HEK293 (cell line): ENCODE results near the gene MYLK4.

Experiments used
- CTCF ChIA-PET: fragments of 350-600 bp; formaldehyde crosslinking; extraction: SDS; loops from one replicate; lab custom pipeline; 2021; ENCODE audit warnings: antibody characterized with exemption; lab: Yijun Ruan, JAX
- POLR2A ChIA-PET: fragments of 300-600 bp; formaldehyde crosslinking; extraction: SDS; loops from one replicate; lab custom pipeline; 2020; ENCODE audit warnings: antibody characterized with exemption, inconsistent platforms; lab: Yijun Ruan, JAX
- H3K27ac ChIP-seq: fragments of 200-500 bp; sonication (Bioruptor generic); 2 replicates; pipeline ENCODE4 v1.5.1; 2014; ENCODE audit warnings: low read depth, low read length, control low read depth, inconsistent platforms; ENCODE audit errors: extremely low read depth
- H3K36me3 ChIP-seq, 2 experiments: fragments of 200-500 bp in 1 of 2; sonication (Bioruptor generic) in 1 of 2; 1 replicate in 1 of 2; 2 replicates in 1 of 2; pipeline ENCODE4 v1.5.1; 2014 to 2017; ENCODE audit warnings: inconsistent platforms in 2 of 2, low read length in 2 of 2; ENCODE audit not compliant: control insufficient read depth in 2 of 2, insufficient read depth in 1 of 2
- H3K4me1 ChIP-seq: fragments of 200-500 bp; sonication (Bioruptor generic); 2 replicates; pipeline ENCODE4 v1.5.1; 2014; ENCODE audit warnings: mild to moderate bottlenecking, low read length, inconsistent platforms; ENCODE audit not compliant: control insufficient read depth, insufficient read depth
- H3K4me3 ChIP-seq: 2 replicates; pipeline ENCODE4 v1.5.1; 2011; ENCODE audit warnings: low read depth, mild to moderate bottlenecking, control low read depth, low read length, moderate library complexity
- H3K9me3 ChIP-seq: fragments of 200-500 bp; sonication (Bioruptor generic); 2 replicates; pipeline ENCODE4 v1.5.1; 2014; ENCODE audit warnings: low read depth, low read length, inconsistent platforms; ENCODE audit not compliant: control insufficient read depth, insufficient read depth
- GLIS1 ChIP-seq: fragments of 450-650 bp; formaldehyde crosslinking; IDR thresholded peaks from 2 replicates; pipeline ENCODE4 v1.5.1; 2016; ENCODE audit warnings: missing biosample characterization, missing genetic modification characterization
- OSR2 ChIP-seq: fragments of 450-650 bp; formaldehyde crosslinking; IDR thresholded peaks from 2 replicates; pipeline ENCODE4 v1.5.1; 2016; ENCODE audit warnings: missing biosample characterization, missing genetic modification characterization
- SCRT2 ChIP-seq: fragments of 450-650 bp; formaldehyde crosslinking; IDR thresholded peaks from 2 replicates; pipeline ENCODE4 v1.5.1; 2016; ENCODE audit warnings: missing biosample characterization, missing genetic modification characterization
- SP7 ChIP-seq: fragments of 450-650 bp; formaldehyde crosslinking; IDR thresholded peaks from 2 replicates; pipeline ENCODE4 v1.5.1; 2016; ENCODE audit warnings: missing biosample characterization, missing genetic modification characterization
- TCF7L2 ChIP-seq: IDR thresholded peaks from 2 replicates; pipeline ENCODE4 v1.6.1; 2011; ENCODE audit warnings: low read depth, mild to moderate bottlenecking, inconsistent platforms, low read length, moderate library complexity, borderline replicate concordance
- ZBTB17 ChIP-seq: fragments of 450-650 bp; formaldehyde crosslinking; IDR thresholded peaks from 2 replicates; pipeline ENCODE4 v1.5.1; 2016; ENCODE audit warnings: missing biosample characterization, missing genetic modification characterization
- ZEB2 ChIP-seq: fragments of 450-650 bp; formaldehyde crosslinking; IDR thresholded peaks from 2 replicates; pipeline ENCODE4 v1.5.1; 2016; ENCODE audit warnings: missing biosample characterization, missing genetic modification characterization
- ZFP37 ChIP-seq: fragments of 450-650 bp; formaldehyde crosslinking; IDR thresholded peaks from 2 replicates; pipeline ENCODE4 v1.5.1; 2016; ENCODE audit warnings: missing biosample characterization, missing genetic modification characterization
- ZNF138 ChIP-seq: fragments of 450-650 bp; formaldehyde crosslinking; IDR thresholded peaks from 2 replicates; pipeline ENCODE4 v1.5.1; 2016; ENCODE audit warnings: missing biosample characterization, missing genetic modification characterization, borderline replicate concordance
- ZNF140 ChIP-seq: fragments of 450-650 bp; formaldehyde crosslinking; IDR thresholded peaks from 2 replicates; pipeline ENCODE4 v1.5.1; 2016; ENCODE audit warnings: missing biosample characterization, missing genetic modification characterization
- ZNF239 ChIP-seq: fragments of 450-650 bp; formaldehyde crosslinking; IDR thresholded peaks from 2 replicates; pipeline ENCODE4 v1.5.1; 2016; ENCODE audit warnings: missing biosample characterization, missing genetic modification characterization
- ZNF335 ChIP-seq: fragments of 450-650 bp; formaldehyde crosslinking; conservative IDR thresholded peaks from 2 replicates; pipeline ENCODE4 v1.5.1; 2016; ENCODE audit warnings: missing biosample characterization, missing genetic modification characterization
- ZNF341 ChIP-seq: fragments of 450-650 bp; formaldehyde crosslinking; IDR thresholded peaks from 2 replicates; pipeline ENCODE4; 2016; ENCODE audit warnings: low read depth, missing biosample characterization, missing genetic modification characterization
- ZNF473 ChIP-seq: fragments of 450-650 bp; formaldehyde crosslinking; IDR thresholded peaks from 2 replicates; pipeline ENCODE4 v1.5.1; 2017; ENCODE audit warnings: missing biosample characterization, missing genetic modification characterization
- ZNF561 ChIP-seq: fragments of 450-650 bp; IDR thresholded peaks from 2 replicates; pipeline ENCODE4 v1.5.1; 2018; ENCODE audit warnings: missing biosample characterization, missing genetic modification characterization, borderline replicate concordance
- ZNF600 ChIP-seq: fragments of 450-650 bp; formaldehyde crosslinking; IDR thresholded peaks from 2 replicates; pipeline ENCODE4 v1.5.1; 2016; ENCODE audit warnings: missing biosample characterization, missing genetic modification characterization
- ZNF623 ChIP-seq: fragments of 450-650 bp; formaldehyde crosslinking; IDR thresholded peaks from 2 replicates; pipeline ENCODE4 v1.5.1; 2016; ENCODE audit warnings: missing biosample characterization, missing genetic modification characterization
- ZNF629 ChIP-seq: fragments of 450-650 bp; formaldehyde crosslinking; IDR thresholded peaks from 2 replicates; pipeline ENCODE4 v1.5.1; 2017; ENCODE audit warnings: missing biosample characterization, missing genetic modification characterization
- ZNF654 ChIP-seq: fragments of 450-650 bp; formaldehyde crosslinking; IDR thresholded peaks from 2 replicates; pipeline ENCODE4 v1.5.1; 2016; ENCODE audit warnings: low read depth, missing biosample characterization, missing genetic modification characterization
- TF ChIP-seq, protein P1 (sequence below): fragments of 450-650 bp; formaldehyde crosslinking; IDR thresholded peaks from 2 replicates; pipeline ENCODE4 v1.5.1; 2016; ENCODE audit warnings: missing biosample characterization, missing genetic modification characterization
- TF ChIP-seq, protein P2 (sequence below): fragments of 450-650 bp; IDR thresholded peaks from 2 replicates; pipeline ENCODE4 v1.5.1; 2018; ENCODE audit warnings: missing biosample characterization, mild to moderate bottlenecking, missing genetic modification characterization
- TF ChIP-seq, protein P3 (sequence below): fragments of 450-650 bp; formaldehyde crosslinking; IDR thresholded peaks from 2 replicates; pipeline ENCODE4 v1.5.1; 2017; ENCODE audit warnings: missing biosample characterization, missing genetic modification characterization
- TF ChIP-seq, protein P4 (sequence below): fragments of 450-650 bp; formaldehyde crosslinking; IDR thresholded peaks from 2 replicates; pipeline ENCODE4 v1.5.1; 2016; ENCODE audit warnings: missing biosample characterization, missing genetic modification characterization
- TF ChIP-seq, protein P5 (sequence below): fragments of 450-650 bp; formaldehyde crosslinking; IDR thresholded peaks from 2 replicates; pipeline ENCODE4 v1.5.1; 2017; ENCODE audit warnings: missing biosample characterization, missing genetic modification characterization

Gene MYLK4

DNA sequence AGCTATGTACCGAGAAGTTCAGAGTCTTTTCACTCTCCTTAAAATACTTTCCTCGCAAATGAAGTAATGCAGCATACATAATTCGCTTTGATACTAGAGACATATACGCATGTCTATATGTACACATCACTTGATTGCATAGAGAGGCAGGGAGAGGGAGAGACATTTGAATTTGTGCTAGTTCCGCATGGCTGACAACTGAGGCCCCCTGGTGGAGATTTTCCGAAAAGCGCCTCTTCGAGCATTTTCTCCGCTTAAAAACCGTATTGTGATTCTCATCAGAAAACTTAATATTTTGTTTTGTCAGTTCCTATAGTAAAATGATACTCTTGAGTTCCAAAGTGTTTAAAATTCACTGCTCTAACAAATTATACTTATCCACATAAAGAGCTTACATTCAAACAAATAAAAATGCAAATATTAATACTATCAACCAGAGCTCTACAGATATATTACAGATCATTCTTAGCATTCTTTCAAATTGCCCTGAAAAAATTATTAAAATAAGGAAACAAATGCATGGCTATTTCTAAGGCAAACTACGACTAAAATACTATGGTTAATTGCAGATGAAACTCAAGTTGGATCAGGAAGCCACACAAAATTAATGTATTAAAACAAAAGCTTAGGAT is 637 bp downstream of the MYLK4 start:
- no peak for TF ChIP-seq ZNF623
- TF ChIP-seq ZNF335 (tag by site-specific recombination): 0 out of 2 replicates have a peak, but pooled peaks have one; percentile 15
- TF ChIP-seq, protein P1, sequence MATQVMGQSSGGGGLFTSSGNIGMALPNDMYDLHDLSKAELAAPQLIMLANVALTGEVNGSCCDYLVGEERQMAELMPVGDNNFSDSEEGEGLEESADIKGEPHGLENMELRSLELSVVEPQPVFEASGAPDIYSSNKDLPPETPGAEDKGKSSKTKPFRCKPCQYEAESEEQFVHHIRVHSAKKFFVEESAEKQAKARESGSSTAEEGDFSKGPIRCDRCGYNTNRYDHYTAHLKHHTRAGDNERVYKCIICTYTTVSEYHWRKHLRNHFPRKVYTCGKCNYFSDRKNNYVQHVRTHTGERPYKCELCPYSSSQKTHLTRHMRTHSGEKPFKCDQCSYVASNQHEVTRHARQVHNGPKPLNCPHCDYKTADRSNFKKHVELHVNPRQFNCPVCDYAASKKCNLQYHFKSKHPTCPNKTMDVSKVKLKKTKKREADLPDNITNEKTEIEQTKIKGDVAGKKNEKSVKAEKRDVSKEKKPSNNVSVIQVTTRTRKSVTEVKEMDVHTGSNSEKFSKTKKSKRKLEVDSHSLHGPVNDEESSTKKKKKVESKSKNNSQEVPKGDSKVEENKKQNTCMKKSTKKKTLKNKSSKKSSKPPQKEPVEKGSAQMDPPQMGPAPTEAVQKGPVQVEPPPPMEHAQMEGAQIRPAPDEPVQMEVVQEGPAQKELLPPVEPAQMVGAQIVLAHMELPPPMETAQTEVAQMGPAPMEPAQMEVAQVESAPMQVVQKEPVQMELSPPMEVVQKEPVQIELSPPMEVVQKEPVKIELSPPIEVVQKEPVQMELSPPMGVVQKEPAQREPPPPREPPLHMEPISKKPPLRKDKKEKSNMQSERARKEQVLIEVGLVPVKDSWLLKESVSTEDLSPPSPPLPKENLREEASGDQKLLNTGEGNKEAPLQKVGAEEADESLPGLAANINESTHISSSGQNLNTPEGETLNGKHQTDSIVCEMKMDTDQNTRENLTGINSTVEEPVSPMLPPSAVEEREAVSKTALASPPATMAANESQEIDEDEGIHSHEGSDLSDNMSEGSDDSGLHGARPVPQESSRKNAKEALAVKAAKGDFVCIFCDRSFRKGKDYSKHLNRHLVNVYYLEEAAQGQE (tag by site-specific recombination): no peak
- 0 out of 2 replicates have a peak, but pooled peaks have one; percentile 28 for TF ChIP-seq ZBTB17 (tag by site-specific recombination)
- peak; percentile 40; the same call in 1 of the 2 replicates for TF ChIP-seq ZNF629 (tag by site-specific recombination)
- TF ChIP-seq ZFP37: no peak
- TF ChIP-seq ZNF654: peak; percentile 61
- TF ChIP-seq, protein P2, sequence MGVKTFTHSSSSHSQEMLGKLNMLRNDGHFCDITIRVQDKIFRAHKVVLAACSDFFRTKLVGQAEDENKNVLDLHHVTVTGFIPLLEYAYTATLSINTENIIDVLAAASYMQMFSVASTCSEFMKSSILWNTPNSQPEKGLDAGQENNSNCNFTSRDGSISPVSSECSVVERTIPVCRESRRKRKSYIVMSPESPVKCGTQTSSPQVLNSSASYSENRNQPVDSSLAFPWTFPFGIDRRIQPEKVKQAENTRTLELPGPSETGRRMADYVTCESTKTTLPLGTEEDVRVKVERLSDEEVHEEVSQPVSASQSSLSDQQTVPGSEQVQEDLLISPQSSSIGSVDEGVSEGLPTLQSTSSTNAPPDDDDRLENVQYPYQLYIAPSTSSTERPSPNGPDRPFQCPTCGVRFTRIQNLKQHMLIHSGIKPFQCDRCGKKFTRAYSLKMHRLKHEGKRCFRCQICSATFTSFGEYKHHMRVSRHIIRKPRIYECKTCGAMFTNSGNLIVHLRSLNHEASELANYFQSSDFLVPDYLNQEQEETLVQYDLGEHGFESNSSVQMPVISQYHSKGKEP (tag by site-specific recombination): peak; percentile 51; the same call in 1 of the 2 replicates
- H3K4me3 ChIP-seq: no peak overlapping the region
- H3K36me3 ChIP-seq: no peaks in the 10 kb centered on the region
- H3K4me1 ChIP-seq: peaks cover 13% of the 10 kb centered on the region
- ChIA-PET POLR2A (interaction anchor here (0.6 kb wide), 1 partner anchor 15 kb away, joined by 3 read pairs; the partner anchor contains the start of gene WRNIP1), CTCF (interaction anchor here (0.6 to 9.5 kb wide), 57 partner anchors 9 to 1734 kb away, joined by 3 to 212 read pairs (median 3); partner anchors contain the start of gene WRNIP1)
- H3K9me3 ChIP-seq: no peaks in the 10 kb centered on the region
- no peak overlapping the region for H3K27ac ChIP-seq

DNA sequence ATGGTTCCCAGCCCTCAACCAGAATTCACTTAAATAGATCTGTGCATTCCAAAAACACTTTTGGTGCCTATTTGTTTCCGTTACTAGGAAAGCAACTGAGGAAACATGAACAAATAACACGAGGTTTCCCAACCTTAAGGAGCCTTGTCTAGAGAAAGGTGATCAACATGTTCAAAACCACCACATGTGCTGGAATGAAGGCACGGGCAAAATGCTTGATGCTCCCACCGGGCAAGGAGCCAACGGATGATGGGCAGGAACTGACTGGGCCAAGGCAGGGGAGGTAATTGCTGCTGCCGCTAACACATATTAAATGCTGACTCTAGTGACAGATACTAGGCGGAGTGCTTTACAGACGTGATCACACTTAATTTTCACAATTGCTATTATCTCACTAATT is 2.5 kb downstream of the MYLK4 start:
- Histone ChIP-seq H3K9me3 (no peaks in the 10 kb centered on the region), H3K27ac (no peak overlapping the region), H3K4me1 (peaks cover 16% of the 10 kb centered on the region), H3K36me3 (no peaks in the 10 kb centered on the region), H3K4me3 (no peak overlapping the region)
- ChIA-PET CTCF (interaction anchor here (0.9 to 9.5 kb wide), 6 partner anchors 9 to 158 kb away, joined by 3 to 212 read pairs (median 11); no protein-coding TSS in a partner anchor), POLR2A (no interaction called here)
- no peak for TF ChIP-seq ZNF473 (tag by site-specific recombination)
- TF ChIP-seq SP7 (tag by site-specific recombination): peak; percentile 36; the same call in 1 of the 2 replicates
- TF ChIP-seq TCF7L2: no peak
- peak; percentile 30; the same call in 1 of the 2 replicates for TF ChIP-seq ZNF561 (tag by site-specific recombination)
- peak; percentile 46 for TF ChIP-seq GLIS1 (tag by site-specific recombination)
- no peak for TF ChIP-seq ZNF239 (tag by site-specific recombination)
- TF ChIP-seq, protein P3, sequence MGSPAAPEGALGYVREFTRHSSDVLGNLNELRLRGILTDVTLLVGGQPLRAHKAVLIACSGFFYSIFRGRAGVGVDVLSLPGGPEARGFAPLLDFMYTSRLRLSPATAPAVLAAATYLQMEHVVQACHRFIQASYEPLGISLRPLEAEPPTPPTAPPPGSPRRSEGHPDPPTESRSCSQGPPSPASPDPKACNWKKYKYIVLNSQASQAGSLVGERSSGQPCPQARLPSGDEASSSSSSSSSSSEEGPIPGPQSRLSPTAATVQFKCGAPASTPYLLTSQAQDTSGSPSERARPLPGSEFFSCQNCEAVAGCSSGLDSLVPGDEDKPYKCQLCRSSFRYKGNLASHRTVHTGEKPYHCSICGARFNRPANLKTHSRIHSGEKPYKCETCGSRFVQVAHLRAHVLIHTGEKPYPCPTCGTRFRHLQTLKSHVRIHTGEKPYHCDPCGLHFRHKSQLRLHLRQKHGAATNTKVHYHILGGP: no peak
- no peak for TF ChIP-seq ZNF138 (tag by site-specific recombination)
- peak; percentile 67; the same call in 1 of the 2 replicates for TF ChIP-seq SCRT2
- no peak; the same call in 1 of the 2 replicates for TF ChIP-seq ZNF140 (tag by site-specific recombination)
- TF ChIP-seq ZNF335 (tag by site-specific recombination): peak; percentile 24; the same call in 1 of the 2 replicates
- TF ChIP-seq, protein P4, sequence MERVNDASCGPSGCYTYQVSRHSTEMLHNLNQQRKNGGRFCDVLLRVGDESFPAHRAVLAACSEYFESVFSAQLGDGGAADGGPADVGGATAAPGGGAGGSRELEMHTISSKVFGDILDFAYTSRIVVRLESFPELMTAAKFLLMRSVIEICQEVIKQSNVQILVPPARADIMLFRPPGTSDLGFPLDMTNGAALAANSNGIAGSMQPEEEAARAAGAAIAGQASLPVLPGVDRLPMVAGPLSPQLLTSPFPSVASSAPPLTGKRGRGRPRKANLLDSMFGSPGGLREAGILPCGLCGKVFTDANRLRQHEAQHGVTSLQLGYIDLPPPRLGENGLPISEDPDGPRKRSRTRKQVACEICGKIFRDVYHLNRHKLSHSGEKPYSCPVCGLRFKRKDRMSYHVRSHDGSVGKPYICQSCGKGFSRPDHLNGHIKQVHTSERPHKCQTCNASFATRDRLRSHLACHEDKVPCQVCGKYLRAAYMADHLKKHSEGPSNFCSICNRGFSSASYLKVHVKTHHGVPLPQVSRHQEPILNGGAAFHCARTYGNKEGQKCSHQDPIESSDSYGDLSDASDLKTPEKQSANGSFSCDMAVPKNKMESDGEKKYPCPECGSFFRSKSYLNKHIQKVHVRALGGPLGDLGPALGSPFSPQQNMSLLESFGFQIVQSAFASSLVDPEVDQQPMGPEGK (tag by site-specific recombination): peak; percentile 46; the same call in 1 of the 2 replicates
- TF ChIP-seq, protein P5, sequence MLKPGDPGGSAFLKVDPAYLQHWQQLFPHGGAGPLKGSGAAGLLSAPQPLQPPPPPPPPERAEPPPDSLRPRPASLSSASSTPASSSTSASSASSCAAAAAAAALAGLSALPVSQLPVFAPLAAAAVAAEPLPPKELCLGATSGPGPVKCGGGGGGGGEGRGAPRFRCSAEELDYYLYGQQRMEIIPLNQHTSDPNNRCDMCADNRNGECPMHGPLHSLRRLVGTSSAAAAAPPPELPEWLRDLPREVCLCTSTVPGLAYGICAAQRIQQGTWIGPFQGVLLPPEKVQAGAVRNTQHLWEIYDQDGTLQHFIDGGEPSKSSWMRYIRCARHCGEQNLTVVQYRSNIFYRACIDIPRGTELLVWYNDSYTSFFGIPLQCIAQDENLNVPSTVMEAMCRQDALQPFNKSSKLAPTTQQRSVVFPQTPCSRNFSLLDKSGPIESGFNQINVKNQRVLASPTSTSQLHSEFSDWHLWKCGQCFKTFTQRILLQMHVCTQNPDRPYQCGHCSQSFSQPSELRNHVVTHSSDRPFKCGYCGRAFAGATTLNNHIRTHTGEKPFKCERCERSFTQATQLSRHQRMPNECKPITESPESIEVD (tag by site-specific recombination): 0 out of 2 replicates have a peak, but pooled peaks have one; percentile 4
- TF ChIP-seq ZNF600 (tag by site-specific recombination): peak; percentile 94
- TF ChIP-seq ZNF341: 0 out of 2 replicates have a peak, but pooled peaks have one; percentile 10
- 0 out of 2 replicates have a peak, but pooled peaks have one; percentile 39 for TF ChIP-seq OSR2 (tag by site-specific recombination)
- TF ChIP-seq ZEB2 (tag by site-specific recombination): 0 out of 2 replicates have a peak, but pooled peaks have one; percentile 39
